NCI-H128 (cell line): ENCODE data around the gene BEGAIN.

Source experiments
- DNase-seq: peaks from one replicate; lab custom pipeline; 2025; ENCODE audit not compliant: unreplicated experiment; lab: John Stamatoyannopoulos, UW

Gene BEGAIN, protein sequence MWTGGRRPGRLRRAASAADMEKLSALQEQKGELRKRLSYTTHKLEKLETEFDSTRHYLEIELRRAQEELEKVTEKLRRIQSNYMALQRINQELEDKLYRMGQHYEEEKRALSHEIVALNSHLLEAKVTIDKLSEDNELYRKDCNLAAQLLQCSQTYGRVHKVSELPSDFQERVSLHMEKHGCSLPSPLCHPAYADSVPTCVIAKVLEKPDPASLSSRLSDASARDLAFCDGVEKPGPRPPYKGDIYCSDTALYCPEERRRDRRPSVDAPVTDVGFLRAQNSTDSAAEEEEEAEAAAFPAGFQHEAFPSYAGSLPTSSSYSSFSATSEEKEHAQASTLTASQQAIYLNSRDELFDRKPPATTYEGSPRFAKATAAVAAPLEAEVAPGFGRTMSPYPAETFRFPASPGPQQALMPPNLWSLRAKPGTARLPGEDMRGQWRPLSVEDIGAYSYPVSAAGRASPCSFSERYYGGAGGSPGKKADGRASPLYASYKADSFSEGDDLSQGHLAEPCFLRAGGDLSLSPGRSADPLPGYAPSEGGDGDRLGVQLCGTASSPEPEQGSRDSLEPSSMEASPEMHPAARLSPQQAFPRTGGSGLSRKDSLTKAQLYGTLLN

DNA sequence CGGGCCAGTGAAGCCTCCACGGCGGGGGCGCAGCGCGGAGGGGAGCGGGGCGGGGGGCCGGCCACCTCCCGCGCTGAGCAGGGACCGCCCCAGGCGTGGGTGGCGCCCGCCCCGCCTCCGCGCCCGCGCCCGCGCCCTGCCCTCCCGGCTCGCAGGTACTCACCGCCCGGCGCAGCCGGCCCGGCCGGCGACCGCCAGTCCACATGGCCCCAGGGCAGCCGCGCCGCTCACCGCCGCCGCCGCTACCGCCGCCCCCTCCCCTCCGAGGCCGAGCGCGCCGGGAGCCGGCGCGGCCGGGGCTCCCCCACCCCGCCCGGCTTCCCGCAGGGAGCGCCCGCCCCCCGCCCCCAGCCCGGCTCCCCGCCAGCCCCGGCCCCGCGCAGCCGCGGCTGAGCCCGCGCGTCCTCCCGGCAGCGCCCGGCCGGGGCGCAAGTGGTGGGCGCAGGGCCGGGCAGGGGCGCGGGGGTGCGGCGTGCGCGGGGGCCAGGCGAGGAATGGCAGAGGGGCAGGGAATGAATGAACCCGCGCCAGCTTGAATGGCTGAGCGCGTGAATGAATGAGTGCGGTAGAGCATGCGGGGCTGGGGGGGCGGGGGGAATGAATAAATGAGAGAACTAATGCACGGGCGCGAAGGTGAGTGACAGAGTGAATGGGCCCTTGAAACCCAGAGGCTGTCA is at the start of gene BEGAIN:
TSS of gene BEGAIN (minus strand) at position 332 of the 677 bp plus-strand sequence. CDS start at position 205, 127 bp downstream.
- DNase-seq, result no peak

DNA sequence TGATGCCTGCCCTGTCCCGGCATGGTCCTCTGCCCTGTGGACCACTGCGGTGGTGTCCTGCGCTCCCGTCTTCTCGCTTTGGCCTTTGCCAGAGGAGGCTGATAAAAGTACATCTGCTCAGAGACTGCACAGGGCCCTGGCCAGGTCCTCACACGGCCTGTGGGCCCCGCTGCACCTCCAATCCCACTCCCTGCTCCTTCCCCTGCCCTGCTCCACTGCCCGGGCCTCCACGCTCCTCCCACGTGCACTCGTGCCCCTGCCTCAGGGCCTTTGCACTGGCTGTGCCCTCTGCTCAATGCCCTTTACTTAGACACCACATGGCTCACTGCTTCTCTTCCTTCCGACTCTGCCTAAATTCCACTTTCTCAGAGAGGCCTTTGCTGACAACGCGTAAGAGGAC is 49.3 kb upstream of the BEGAIN start:
- no peak for DNase-seq

DNA sequence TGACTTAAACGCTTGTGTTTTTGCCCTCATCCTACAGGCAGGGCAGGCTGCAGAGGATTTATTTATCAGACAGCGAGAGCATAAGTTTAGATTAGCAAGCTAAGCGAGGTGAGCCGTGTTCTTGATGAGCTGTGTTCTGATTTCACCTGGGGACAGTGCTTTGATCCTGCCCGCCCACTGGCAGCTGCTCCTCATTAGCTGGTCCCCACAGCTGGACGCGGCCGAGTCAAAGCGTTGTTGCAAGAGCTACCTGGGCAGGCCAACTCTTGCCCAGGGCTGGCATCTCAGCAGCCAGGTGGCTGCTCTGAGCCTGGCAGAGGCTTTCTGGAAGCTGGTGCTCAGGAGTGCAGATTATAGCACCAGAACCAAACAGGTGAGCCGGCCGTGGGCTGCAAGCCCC is 46.8 kb upstream of the BEGAIN start:
- DNase-seq, result no peak

DNA sequence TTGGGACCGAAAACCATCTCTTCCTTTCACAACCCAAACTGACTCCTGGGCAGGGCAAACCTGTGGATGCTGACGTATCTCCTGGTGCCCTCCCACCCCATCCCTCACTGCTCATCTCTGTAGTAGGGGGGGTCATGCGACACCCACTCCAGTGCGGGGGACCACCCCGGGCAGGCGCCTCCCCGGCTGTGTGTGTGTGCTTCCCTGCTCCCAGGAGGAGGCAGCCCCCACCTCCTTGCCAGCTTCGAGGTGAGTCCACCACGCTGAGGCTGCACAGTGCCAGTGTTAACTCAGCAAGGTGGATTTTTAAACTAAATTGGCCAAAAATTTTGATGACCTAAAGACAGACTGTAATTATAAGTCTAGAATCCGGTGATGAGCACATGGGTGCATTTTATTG is 46.2 kb upstream of the BEGAIN start:
- DNase-seq, result no peak

DNA sequence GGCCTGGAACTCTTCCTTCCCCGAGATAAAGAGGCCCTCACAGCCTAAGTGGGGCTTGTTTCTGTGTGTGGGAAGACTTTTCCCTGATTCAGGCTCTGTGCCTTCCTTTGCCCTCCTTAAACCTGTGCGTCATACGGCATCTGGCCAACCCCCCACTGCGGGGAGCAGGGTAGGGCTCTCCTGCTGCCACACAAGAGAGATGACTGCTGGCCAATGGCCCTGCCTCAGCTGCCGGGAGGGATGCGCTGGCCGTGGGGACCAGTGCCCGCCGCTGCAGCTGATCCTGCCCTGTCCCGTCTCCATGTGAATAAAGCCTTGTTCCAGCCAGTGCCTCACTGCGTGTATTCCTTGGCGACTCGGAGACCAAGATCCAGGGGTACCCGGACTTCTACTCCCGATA is 42.5 kb upstream of the BEGAIN start:
- no peak for DNase-seq

DNA sequence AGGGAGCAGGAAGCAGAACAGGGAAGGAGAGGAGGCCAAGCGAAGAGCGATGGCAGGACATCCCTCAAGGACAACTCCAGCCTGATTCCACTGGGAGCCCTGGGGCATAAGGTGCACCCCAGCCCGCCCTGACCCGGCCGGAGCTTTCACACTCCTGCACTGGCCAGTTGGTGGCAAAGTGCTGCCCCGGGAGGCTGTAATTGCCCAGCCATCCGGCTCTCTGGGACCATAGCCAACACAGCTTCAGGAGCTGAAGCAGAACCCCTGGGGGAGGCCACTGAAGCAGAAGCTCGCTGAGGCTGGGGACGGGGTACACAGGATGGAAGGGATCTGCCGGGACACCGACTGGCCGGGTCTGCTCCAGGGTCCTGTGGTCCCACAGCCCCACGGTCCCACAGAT is 41.9 kb upstream of the BEGAIN start:
- no peak for DNase-seq

DNA sequence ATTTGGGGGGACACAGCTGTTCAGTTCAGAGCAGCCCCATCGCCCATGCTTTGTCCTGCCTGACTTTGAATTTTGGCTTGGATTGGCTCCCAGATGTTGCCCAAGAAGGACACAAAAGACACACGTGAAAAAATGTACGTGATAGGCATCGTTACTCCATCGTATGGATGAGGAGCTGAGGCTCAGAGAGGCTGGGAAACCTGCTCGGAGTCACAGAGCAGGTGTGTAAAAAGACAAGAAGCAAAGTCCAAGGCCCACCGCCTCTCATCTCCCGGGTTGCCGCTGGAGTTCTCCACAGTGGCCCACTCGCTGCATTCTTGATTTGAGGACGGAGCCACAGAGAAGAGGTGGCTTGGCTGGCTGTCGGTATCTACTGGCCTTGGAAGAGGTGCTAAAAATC is 41.0 kb upstream of the BEGAIN start:
- no peak for DNase-seq

DNA sequence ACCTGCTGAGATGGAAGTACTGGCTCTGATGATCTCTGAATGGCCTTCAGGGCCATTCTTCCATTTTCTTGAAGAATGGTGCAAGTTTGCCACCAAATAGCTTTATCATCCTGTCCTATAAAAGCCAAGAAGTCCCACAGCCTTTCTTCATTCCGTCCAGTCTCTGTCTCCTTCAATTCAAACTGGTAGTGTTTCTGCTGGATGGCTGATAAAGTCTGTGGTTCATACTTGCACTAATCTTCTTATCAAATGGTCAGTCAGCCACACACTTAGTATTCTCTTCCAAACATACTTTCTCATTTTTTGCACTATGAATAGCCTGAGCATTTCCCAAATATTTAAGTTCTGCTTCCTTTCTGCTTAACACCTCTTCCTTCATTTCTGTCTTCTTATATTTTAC is 39.4 kb upstream of the BEGAIN start:
- DNase-seq, result no peak

DNA sequence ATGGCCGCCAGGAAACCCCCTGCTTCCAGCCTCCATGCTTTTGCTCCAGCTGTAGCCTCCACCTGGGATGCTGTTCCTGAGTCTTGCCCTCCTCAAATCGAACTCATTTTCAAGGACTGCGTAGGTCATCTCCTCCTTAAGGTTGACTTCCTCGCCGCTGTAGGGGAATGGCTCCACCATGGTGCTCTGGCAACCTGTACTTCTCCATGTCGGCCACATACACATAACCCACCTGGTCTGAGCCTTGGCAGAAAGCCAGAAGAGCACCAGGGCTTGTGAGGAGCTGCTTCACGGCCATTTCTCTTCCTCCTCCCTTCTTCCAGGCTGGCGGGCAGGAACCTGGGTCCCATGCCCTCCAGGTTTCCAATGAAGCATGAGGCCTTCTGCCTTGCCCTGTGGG is 36.7 kb upstream of the BEGAIN start:
- no peak for DNase-seq

DNA sequence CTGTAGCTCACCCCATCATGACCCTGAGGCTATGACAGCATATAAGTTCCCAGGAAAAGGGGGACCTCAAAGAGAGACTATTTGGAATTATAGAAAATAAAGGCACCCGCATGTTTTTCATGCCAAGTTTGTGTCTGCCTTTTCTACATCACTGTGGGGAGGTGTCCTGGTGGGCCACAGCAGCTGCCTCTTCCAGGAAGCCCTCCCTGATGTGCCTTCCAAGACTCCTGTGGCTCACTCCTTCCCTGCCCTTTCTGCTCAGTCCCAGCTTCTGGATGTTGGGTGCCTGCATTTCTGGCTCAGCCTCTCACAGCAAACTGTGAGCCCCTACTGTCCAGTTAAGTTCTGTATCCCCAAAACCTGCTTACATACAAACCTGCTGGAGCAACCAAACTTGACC is 36.3 kb upstream of the BEGAIN start:
- no peak for DNase-seq

DNA sequence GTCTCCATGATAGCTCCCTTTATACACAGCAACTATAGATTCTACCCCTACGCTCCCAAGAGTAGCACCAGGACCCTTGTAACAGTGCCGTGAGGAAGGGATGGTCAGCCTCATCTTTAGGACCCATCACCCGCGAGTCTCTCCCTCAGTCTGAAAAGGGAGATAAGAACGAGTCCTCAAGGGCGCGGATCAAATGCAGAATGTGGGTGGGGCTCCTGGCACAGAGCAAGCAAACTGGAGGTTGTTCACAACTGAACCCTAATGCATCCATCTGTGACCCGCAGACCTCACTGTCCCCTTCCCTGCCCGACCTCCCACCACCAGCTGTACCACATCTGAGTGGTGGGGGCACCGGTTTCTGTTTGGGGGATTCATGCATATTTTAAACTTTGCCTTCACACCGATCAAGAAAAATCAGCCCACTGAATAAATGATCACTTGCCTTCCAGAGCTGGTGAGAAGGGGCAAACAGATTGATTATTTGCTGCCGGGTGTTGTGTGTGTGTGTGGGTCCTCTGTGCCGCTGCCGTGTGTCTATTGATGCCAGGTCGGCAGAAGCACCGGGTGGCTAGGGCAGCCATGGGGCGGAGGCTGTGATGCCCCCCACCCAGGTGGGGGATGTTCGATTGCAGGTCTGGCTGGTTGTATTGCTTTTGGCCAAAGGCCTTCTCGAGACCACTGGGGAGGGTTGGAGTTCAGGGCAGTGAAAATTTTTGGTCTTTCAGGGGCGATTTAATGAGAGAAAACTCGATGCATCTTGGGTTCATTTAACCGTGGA is 35.7 kb upstream of the BEGAIN start:
- no peak for DNase-seq

DNA sequence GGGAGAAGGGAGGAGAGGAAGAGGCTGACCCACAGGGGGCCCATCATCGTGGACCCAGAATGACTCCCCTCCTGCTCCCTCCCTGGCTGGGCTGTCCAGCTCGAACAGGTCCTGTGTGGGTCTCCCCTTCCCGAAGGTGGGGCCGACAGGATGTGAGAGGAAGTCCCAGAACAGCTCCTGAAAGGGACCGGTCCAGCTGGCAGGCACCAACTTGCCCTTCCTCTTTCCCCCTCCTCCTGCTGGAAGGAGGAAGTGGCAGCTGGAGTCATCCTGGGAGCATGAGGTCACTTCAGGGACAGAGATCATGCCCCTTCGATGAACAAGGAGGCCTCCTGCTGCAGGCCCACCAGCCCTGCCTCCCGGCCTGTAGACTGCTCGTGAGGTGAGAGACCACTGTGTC is 35.0 kb upstream of the BEGAIN start:
- no peak for DNase-seq

DNA sequence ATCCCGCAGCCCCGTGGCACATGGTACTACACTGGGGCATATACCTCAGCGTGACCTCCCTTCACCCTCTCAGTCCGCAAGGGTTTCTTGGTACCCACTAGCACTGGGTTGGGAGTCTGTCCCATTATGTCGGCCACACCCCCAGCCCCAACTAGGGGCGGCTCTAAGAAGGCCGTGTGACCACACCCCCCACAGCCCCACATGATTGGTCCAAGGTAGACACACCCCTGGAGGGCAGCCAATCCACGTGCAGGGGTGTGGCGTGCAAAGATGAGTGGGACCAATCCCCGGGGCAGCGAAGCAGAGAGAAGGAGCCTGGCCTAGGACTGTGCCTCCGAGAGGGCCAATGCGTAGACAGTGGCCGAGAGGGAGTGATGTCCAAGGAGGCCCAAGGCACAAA is 34.6 kb upstream of the BEGAIN start:
- no peak for DNase-seq

DNA sequence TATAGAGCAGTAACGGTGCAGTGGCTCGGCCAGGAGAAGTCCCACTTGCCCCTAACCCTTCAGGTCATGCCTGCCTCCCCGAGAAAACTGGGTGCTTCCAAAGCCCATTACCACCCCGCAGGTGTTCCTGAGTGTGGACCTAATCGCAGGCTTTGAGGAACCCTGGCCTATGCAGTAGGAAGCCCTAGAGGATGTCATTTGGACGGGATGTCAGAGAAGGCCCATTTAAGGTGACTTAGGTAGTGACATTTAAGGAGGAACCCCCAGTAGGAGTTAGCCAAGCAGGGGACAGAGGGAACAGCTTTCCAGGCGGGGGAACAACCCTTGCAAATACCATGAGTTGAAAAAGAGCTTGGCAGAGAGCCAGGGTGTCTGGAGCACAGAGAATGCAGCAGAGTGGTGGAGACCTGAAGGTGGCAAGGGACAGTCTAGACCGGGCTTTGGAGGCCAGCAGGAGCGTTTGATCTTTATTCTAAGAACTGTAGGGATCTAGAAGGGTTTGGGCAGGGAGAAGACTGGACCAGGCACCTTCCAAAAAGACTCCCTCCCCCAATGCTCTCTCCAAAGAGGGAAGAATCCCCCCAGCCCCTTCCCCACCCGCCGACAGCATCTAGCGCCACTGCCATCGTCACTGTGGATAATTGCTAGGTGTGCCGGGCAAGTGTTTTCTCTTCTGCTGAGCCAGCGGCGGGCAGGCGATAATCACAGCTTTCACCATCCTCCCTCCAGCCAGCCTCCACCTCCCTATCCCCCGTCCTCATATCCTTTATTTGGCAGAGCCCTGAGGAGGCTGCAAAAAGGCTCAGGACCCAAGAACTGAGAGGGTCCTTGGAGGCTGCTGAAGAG is 33.3 kb upstream of the BEGAIN start:
- no peak for DNase-seq

DNA sequence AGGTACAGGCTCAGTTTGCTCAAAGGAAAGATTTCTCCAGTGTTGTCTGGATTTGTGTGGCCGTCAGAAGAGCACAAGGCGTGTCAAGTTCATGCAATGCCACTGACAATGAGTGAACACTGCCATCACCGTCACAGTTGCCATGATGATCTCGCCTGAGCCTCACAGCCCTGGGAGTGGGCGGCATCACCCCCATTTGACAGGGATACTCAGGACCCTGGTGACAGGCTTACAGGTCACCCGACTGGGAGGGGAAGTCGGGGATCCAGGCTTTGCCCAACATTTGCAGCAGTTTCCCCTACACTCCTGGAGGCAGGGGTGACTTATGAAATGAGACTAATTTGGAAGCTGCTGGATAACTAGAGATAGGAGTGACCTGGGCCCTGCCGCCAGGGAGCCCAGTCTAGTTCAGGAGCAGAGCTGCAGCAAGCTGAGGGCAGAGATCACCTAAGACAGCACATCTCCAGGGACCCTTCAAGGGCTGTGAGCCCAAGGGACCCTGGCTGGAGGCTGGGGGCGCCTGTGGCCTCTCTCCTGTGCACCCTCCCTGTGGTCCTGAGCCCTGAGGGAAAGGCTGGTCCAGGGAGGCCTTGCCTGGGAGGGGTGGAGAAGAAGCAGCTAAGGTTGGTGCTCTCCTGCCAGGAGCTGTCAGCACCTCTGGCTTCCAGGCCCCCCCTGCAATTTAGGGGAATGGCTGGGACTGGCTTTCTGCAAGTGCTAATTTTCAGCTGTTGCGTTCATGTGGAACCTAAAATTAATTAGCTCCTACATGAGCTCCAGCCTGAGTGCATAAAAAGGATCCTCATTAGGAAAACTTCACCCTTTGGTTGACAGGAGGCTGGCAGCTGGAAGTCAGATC is 32.4 kb upstream of the BEGAIN start:
- DNase-seq, result no peak

DNA sequence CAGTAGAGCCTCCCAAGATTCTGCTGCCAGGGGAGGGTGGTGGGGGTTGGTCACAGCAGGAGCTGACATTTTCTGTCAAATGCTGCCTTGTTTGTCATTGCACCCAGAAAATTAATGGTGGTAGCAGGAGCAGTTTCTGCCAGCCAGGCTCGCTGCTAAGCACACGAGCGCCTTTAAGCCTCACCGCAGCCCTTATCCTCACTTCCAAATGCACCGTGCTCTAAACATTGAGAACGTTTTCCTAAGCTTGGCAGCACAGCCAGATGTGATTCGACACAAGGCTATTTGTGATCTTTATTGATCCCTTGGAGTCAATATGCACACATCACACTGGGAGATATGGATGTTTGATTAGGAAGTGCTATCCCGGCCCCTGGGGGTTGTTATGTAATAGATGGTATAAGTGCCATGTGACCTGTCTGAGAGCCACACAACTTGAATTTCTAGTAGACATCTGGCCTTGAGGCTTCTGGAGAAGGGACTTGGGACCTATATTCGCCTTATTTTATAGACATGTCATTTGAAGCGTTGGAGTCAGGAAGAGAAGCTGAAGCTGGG is 31.6 kb upstream of the BEGAIN start:
- DNase-seq, result no peak

DNA sequence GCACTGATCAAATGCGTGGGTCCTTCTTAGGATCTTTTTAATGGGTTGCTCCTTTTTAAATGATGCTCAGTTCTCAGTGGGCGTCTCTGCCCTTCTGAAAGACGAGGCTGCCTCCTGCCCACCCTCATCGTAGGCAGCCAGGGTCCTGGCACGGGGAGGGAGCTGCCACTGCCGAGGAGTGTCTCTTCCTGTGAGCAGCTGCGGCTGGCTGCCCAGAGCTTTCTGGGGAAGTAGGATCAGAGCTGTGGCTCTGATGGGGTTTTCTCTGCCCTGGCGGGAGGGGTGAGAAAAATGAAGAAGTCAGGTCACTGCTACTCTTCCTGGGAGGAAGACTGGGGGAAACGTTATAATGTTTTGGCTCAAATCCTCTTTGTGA is 31.1 kb upstream of the BEGAIN start:
- no peak for DNase-seq

DNA sequence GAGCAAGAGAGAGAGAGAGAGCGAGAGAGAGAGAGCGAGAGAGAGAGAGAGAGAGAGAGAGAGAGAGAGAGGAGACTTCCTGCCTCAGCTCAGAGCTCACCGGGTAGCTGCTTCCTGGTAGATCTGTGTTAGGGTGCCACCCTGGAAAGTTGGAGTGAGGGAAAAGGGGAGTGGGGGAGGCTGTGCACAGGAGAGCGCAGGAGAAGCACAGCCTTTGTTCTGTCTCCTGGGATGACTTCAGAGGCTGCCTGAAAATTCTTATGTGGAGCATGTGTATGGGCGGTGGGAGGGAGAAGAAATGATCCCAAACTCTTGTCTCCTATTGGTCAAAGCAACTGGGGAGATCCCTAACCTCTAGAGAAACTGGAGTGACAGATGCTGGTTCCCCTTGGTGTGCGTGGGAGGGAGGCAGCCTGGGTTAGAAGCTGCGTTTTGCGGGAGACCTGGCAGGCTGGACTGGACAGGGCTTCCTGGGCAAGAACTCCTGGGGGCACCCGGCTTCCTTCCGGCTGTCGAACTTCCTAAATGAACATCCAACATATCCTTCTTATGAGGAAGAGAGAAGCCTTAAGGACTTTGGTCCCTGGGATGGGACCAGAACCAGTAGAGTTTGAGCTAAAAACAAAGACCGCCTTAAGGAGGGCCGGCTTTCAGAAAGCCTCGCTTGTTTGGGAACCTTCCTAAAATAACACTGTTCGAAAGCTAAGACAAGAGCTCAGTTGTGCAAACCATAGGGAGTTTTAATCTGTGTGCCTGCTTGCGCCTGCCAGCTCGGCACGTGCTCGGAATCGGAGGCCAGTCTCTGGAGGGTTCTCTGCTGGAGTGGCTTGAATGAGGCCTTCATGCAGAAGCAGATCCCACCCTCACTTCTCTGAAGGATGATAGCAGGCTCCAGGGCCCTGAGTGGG is 30.4 kb upstream of the BEGAIN start:
- DNase-seq, result no peak
